ENCODE data around the gene FANCE. TPM values are rescaled to one million over a fixed set of nuclear protein-coding genes. Genes with fewer than 3 reads are reported as not detected.

FANCE gene
- total RNA-seq, 3 donors from 2014 or later = 9.7 to 12.6 (median 10.8) TPM

DNA sequence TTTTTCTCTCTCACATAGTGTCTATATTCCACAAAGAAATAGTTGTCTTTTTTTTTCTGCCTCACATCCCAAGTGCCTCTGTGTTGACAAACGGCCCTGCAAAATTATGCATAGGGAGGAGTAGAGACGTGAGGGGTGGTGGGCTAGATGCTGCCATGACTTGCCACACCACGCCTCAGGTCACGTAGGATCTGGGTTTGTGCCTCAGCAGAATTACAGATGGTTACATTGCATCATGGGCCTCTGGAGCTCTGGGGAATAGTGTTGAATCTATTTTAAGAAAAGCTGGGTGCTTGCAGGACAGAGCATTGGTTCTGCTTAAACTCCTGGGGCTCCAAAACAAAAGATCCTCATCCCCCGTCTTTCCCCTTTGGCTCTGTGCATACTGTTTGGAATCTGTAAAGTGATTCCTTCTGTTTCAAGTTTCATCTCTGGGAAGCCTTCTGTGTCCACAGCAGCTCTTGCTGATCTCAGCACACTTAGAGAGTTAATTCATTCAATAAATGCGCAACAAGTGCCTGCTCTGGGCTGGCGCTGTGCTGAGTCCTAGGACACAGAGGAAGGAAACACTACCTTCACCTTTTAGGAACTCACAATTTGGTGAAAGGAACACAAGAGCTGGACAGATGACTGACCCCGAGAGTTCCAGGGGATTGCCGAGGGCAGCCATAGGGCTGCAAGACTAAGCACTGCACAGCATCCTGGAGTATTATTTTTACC is 2.4 kb downstream of the FANCE start:
- intact Hi-C loops (cut with DNase I; ENCODE audit: low total_unique reads) = loop anchor here (5.0 kb wide), 1 partner anchor 107 kb away; no protein-coding TSS in a partner anchor
- no peak for DNase-seq (ENCODE audit: low spot score in 2 of 2)
- peak overlapping the region; percentile 33 to 82 for H3K27ac ChIP-seq
- TF ChIP-seq, protein P1, sequence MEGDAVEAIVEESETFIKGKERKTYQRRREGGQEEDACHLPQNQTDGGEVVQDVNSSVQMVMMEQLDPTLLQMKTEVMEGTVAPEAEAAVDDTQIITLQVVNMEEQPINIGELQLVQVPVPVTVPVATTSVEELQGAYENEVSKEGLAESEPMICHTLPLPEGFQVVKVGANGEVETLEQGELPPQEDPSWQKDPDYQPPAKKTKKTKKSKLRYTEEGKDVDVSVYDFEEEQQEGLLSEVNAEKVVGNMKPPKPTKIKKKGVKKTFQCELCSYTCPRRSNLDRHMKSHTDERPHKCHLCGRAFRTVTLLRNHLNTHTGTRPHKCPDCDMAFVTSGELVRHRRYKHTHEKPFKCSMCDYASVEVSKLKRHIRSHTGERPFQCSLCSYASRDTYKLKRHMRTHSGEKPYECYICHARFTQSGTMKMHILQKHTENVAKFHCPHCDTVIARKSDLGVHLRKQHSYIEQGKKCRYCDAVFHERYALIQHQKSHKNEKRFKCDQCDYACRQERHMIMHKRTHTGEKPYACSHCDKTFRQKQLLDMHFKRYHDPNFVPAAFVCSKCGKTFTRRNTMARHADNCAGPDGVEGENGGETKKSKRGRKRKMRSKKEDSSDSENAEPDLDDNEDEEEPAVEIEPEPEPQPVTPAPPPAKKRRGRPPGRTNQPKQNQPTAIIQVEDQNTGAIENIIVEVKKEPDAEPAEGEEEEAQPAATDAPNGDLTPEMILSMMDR (IDR thresholded peaks at IDR 0.05) = no peak
- TF ChIP-seq POLR2A (IDR thresholded peaks at IDR 0.05) = no peak
- no peak for TF ChIP-seq POLR2AphosphoS5 (IDR thresholded peaks at IDR 0.05)
- H3K27me3 ChIP-seq = no peaks in the 10 kb centered on the region
- no peaks in the 10 kb centered on the region for H3K4me1 ChIP-seq
- peak overlapping the region in 2 of 3 donors; percentile 15 to 73 for H3K4me3 ChIP-seq
- no peaks in the 10 kb centered on the region for H3K9me3 ChIP-seq
- H3K36me3 ChIP-seq = no peaks in the 10 kb centered on the region

DNA sequence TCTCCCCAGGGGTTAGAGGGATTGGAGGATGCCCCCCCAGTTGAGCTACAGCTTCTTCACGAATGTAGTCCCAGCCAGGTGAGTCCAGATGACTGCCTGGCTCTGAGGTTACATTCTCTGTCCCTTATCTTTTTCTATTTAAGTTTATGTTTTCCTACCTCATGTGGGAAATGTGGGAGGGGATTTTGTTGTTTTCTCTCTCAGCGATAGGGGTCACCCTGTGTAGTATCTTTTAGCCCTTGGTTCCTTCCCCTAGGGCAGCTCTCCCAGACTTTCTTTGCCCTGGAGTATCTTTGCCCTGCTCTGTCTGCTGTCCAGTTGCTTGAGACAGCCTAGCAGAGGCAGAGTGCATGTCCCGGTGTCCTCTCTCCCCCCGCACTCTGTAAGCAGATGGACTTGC is 5.8 kb downstream of the FANCE start:
- Histone ChIP-seq H3K36me3 (no peaks in the 10 kb centered on the region), H3K4me3 (no peak overlapping the region), H3K27ac (no peak overlapping the region), H3K4me1 (no peaks in the 10 kb centered on the region), H3K9me3 (no peaks in the 10 kb centered on the region), H3K27me3 (no peaks in the 10 kb centered on the region)
- intact Hi-C loops (cut with DNase I; ENCODE audit: low total_unique reads) = no loop called here
- TF ChIP-seq, protein P1 (IDR thresholded peaks at IDR 0.05) = no peak
- TF ChIP-seq POLR2A (IDR thresholded peaks at IDR 0.05) (no peak), POLR2AphosphoS5 (IDR thresholded peaks at IDR 0.05) (no peak)
- no peak for DNase-seq (ENCODE audit: low spot score in 2 of 2)

DNA sequence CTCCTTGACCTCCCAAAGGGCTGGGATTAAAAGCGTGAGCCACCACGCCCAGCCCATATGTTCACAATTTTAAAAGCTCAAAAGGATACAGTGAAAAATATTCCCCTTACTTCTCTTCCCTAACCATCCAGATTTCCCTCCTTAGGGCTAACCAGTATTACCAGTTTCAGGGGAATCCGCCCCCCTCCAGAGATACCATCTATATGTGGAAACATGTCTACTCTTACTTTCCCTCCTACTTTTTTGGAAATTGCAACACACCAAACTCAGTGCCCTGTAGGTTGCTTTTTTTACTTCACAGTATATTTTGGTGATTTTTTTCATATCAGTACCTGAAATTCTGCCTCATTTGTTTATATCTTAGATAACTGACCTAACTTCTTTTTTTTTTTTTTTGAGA is 9.1 kb downstream of the FANCE start:
- TF ChIP-seq, protein P1 (IDR thresholded peaks at IDR 0.05) = no peak
- TF ChIP-seq POLR2A (IDR thresholded peaks at IDR 0.05) (no peak), POLR2AphosphoS5 (IDR thresholded peaks at IDR 0.05) (no peak)
- intact Hi-C loops (cut with DNase I; ENCODE audit: low total_unique reads) = no loop called here
- Histone ChIP-seq H3K27ac (no peak overlapping the region), H3K4me3 (no peak overlapping the region), H3K36me3 (no peaks in the 10 kb centered on the region), H3K27me3 (no peaks in the 10 kb centered on the region), H3K4me1 (no peaks in the 10 kb centered on the region), H3K9me3 (no peaks in the 10 kb centered on the region)
- no peak for DNase-seq (ENCODE audit: low spot score in 2 of 2)

DNA sequence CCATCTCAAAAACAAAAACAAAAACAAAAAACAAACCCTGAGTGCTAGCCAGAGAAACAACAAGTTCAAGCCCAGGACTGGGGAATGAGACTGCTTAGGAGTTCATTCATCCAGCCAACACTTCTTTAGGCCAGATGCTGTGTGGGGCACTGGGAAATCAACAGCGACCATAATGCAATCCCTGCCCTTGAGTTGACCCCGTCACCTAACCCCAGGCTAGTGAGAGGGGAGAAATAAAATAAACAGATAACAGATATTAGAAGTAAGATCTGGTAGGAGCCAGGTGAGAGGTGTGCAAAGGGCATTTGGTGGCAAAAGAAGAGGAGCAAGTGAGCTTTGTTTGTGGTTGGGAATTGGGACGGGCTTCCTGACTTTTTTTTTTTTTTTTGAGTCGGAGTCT is 11.2 kb downstream of the FANCE start:
- no peaks in the 10 kb centered on the region for H3K27me3 ChIP-seq
- H3K36me3 ChIP-seq = no peaks in the 10 kb centered on the region
- intact Hi-C loops (cut with DNase I; ENCODE audit: low total_unique reads) = no loop called here
- H3K27ac ChIP-seq = no peak overlapping the region
- TF ChIP-seq, protein P1 (IDR thresholded peaks at IDR 0.05) = no peak
- TF ChIP-seq POLR2A (IDR thresholded peaks at IDR 0.05) (no peak), POLR2AphosphoS5 (IDR thresholded peaks at IDR 0.05) (no peak)
- no peaks in the 10 kb centered on the region for H3K4me1 ChIP-seq
- no peak for DNase-seq (ENCODE audit: low spot score in 2 of 2)
- no peaks in the 10 kb centered on the region for H3K9me3 ChIP-seq
- no peak overlapping the region for H3K4me3 ChIP-seq

DNA sequence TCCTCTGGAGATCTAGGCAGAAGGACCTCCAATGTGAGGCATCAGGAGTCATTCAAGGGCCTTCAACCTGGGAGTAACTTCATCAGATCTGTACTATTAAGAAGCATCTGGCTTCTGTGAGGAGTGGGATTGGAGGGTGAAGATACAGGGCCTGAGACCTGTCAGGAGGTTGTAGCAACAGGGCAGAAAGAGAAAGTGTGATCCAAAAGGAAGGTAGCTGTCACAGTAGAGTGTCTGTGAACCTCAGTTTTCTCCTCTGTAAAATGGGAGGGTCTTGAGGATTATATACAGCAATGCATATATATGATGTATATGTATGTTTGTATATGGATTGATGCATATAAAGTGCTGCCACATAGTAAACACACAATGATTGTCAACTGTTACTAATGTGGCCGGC is 13.5 kb downstream of the FANCE start:
- Histone ChIP-seq H3K27ac (no peak overlapping the region), H3K27me3 (no peaks in the 10 kb centered on the region), H3K9me3 (no peaks in the 10 kb centered on the region), H3K4me3 (no peak overlapping the region), H3K36me3 (no peaks in the 10 kb centered on the region), H3K4me1 (peaks cover 0 to 6% of the 10 kb centered on the region in 2 donors)
- no peak for DNase-seq (ENCODE audit: low spot score in 2 of 2)
- no peak for TF ChIP-seq POLR2A (IDR thresholded peaks at IDR 0.05)
- TF ChIP-seq, protein P1 (IDR thresholded peaks at IDR 0.05) = no peak
- intact Hi-C loops (cut with DNase I; ENCODE audit: low total_unique reads) = loop anchor here (5.0 kb wide), 1 partner anchor 123 kb away; the partner anchor contains the start of gene PPARD
